IMR-90 (cell line): Measurements from ENCODE around the gene CAMTA1. TPM values are rescaled to one million over a fixed set of nuclear protein-coding genes. Genes with fewer than 3 reads are reported as not detected.

Experiments used
- ATAC-seq: fragments of 200-7000 bp; cut with Tn5 transposase; 2 replicates; pipeline ENCODE4 v1.9.1; 2020; ENCODE audit warnings: low read depth, mild to moderate bottlenecking, moderate library complexity
- BruUV-seq: library from RNA; stranded (reverse); fragments of 400-500 nt; replicated peaks from 2 replicates; lab custom pipeline; 2021; lab: Mats Ljungman, UMichigan
- CTCF ChIA-PET: fragments of 300-600 bp; formaldehyde crosslinking; extraction: SDS; loops from one replicate; lab custom pipeline; 2021; ENCODE audit warnings: antibody characterized with exemption; lab: Yijun Ruan, JAX
- POLR2A ChIA-PET: fragments of 300-600 bp; sonication (Branson Sonifier 250); formaldehyde crosslinking; loops from one replicate; lab custom pipeline; 2022; ENCODE audit warnings: antibody characterized with exemption; ENCODE audit not compliant: unreplicated experiment; lab: Charles Lee
- DNase-seq: peaks from one replicate; pipeline ENCODE4 v3.0.0; 2013
- H2AFZ ChIP-seq: replicated peaks from 2 replicates; pipeline ENCODE3; 2013; ENCODE audit warnings: low read length, mild to moderate bottlenecking; ENCODE audit not compliant: poor library complexity
- H2AK5ac ChIP-seq: 2 replicates; pipeline ENCODE4 v1.6.1; 2013; ENCODE audit warnings: low read depth, low read length, inconsistent platforms
- H2AK9ac ChIP-seq: replicated peaks from 2 replicates; pipeline ENCODE3; 2013; ENCODE audit warnings: mild to moderate bottlenecking, low read depth, low read length, moderate library complexity; ENCODE audit not compliant: poor library complexity
- H2BK120ac ChIP-seq: 2 replicates; pipeline ENCODE4 v1.6.1; 2013; ENCODE audit warnings: low read depth, low read length, inconsistent platforms
- H2BK15ac ChIP-seq: 3 replicates; pipeline ENCODE4 v1.6.1; 2013; ENCODE audit warnings: low read depth, low read length, inconsistent platforms
- H2BK20ac ChIP-seq: 2 replicates; pipeline ENCODE4 v1.6.1; 2013; ENCODE audit warnings: low read depth, mild to moderate bottlenecking, inconsistent platforms, low read length, moderate library complexity
- H2BK5ac ChIP-seq: 2 replicates; pipeline ENCODE4 v1.6.1; 2013; ENCODE audit warnings: mild to moderate bottlenecking, low read depth, low read length, inconsistent platforms; ENCODE audit not compliant: poor library complexity, severe bottlenecking
- H3K14ac ChIP-seq: replicated peaks from 2 replicates; pipeline ENCODE4 v1.6.1; 2013; ENCODE audit warnings: low read depth, low read length, inconsistent platforms
- H3K18ac ChIP-seq: 2 replicates; pipeline ENCODE4 v1.6.1; 2013; ENCODE audit warnings: low read depth, low read length, control low read depth
- H3K23ac ChIP-seq: 2 replicates; pipeline ENCODE4 v1.6.1; 2013; ENCODE audit warnings: low read depth, low read length, inconsistent platforms
- H3K27ac ChIP-seq: 2 replicates; pipeline ENCODE4 v1.5.1; 2013; ENCODE audit warnings: mild to moderate bottlenecking, control low read depth, low read length; ENCODE audit not compliant: insufficient read depth
- H3K27me3 ChIP-seq: 2 replicates; pipeline ENCODE4 v1.6.1; 2013; ENCODE audit warnings: low read length; ENCODE audit not compliant: control insufficient read depth, insufficient read depth
- H3K36me3 ChIP-seq: 2 replicates; pipeline ENCODE4 v1.6.1; 2013; ENCODE audit warnings: low read length, mixed read lengths; ENCODE audit not compliant: control insufficient read depth, insufficient read depth
- H3K4ac ChIP-seq: 2 replicates; pipeline ENCODE4 v1.6.1; 2013; ENCODE audit warnings: low read depth, low read length, inconsistent platforms
- H3K4me1 ChIP-seq: 2 replicates; pipeline ENCODE4 v1.6.1; 2013; ENCODE audit warnings: low read length, mixed read lengths; ENCODE audit not compliant: control insufficient read depth, insufficient read depth
- H3K4me2 ChIP-seq: 2 replicates; pipeline ENCODE4 v1.6.1; 2013; ENCODE audit warnings: low read depth, mild to moderate bottlenecking, control low read depth, low read length, moderate library complexity
- H3K4me3 ChIP-seq: 2 replicates; pipeline ENCODE4 v1.5.1; 2013; ENCODE audit warnings: low read depth, mild to moderate bottlenecking, control low read depth, low read length, moderate library complexity; ENCODE audit not compliant: insufficient read depth
- H3K56ac ChIP-seq: 2 replicates; pipeline ENCODE4 v1.6.1; 2013; ENCODE audit warnings: low read length, inconsistent platforms; ENCODE audit not compliant: insufficient read depth; ENCODE audit errors: extremely low read depth
- H3K79me1 ChIP-seq, 2 experiments: 2 replicates each; pipeline ENCODE4 v1.6.1; 2013; ENCODE audit warnings: low read length in 2 of 2, inconsistent platforms in 1 of 2, low read depth in 1 of 2
- H3K9ac ChIP-seq: 2 replicates; pipeline ENCODE4 v1.6.1; 2013; ENCODE audit warnings: low read depth, low read length, control low read depth
- H3K9me1 ChIP-seq: 2 replicates; pipeline ENCODE4 v1.6.1; 2013; ENCODE audit warnings: low read length, inconsistent platforms; ENCODE audit not compliant: insufficient read depth
- H3K9me3 ChIP-seq: 2 replicates; pipeline ENCODE4 v1.6.1; 2013; ENCODE audit warnings: low read length; ENCODE audit not compliant: control insufficient read depth, insufficient read depth
- H4K20me1 ChIP-seq: 2 replicates; pipeline ENCODE4 v1.6.1; 2013; ENCODE audit warnings: low read length, inconsistent platforms; ENCODE audit not compliant: insufficient read depth
- H4K5ac ChIP-seq: 2 replicates; pipeline ENCODE4 v1.6.1; 2013; ENCODE audit warnings: mild to moderate bottlenecking, low read depth, low read length, control low read depth
- H4K8ac ChIP-seq, 2 experiments: 2 replicates each; pipeline ENCODE4 v1.6.1; 2013; ENCODE audit warnings: low read depth in 2 of 2, low read length in 2 of 2, control low read depth in 1 of 2, inconsistent platforms in 1 of 2
- H4K91ac ChIP-seq: 2 replicates; pipeline ENCODE4 v1.6.1; 2013; ENCODE audit warnings: low read depth, low read length, inconsistent platforms; ENCODE audit not compliant: insufficient read depth
- BHLHE40 ChIP-seq: fragments of 150-350 bp; IDR thresholded peaks from 2 replicates; pipeline ENCODE4 v1.6.1; 2016; ENCODE audit warnings: mild to moderate bottlenecking, low read depth, low read length
- MXI1 ChIP-seq: IDR thresholded peaks from 2 replicates; pipeline ENCODE4 v1.6.1; 2012; ENCODE audit warnings: low read depth, mild to moderate bottlenecking, low read length, moderate library complexity, borderline replicate concordance
- USF2 ChIP-seq: fragments of 150-350 bp; IDR thresholded peaks from 2 replicates; pipeline ENCODE4 v1.6.1; 2017; ENCODE audit warnings: mild to moderate bottlenecking, antibody characterized with exemption, low read length, low read depth
- WGBS, 2 experiments: methylation state at CpG; one replicate each; pipeline versions ENCODE4 v1.1.5 to v1.1.7; 2013; ENCODE audit warnings: missing lambda C conversion rate in 2 of 2; ENCODE audit not compliant: insufficient read length in 1 of 2; ENCODE audit errors: extremely low coverage in 2 of 2; 5-methylcytosine and 5-hydroxymethylcytosine counted together
- dilution Hi-C: fragments of 300-500 bp; cut with HindIII; formaldehyde crosslinking; loops from one replicate; pipeline ENCODE4 v1.14.3; 2018; ENCODE audit warnings: low sequenced_read_pairs; ENCODE audit not compliant: unreplicated experiment
- in situ Hi-C: fragments of 300-500 bp; cut with MboI; formaldehyde crosslinking; loops from 3 replicates; pipeline ENCODE4 v1.14.3; 2019; ENCODE audit warnings: low sequenced_read_pairs, inconsistent platforms, mixed read lengths
- intact Hi-C: fragments of 100-400 bp; cut with micrococcal nuclease; formaldehyde crosslinking; loops from 2 replicates; pipeline ENCODE4 v1.10.0; 2022
- polyA plus RNA-seq, 3 experiments: library from polyadenylated mRNA; depleted of rRNA; stranded (reverse); fragments of >200 nt; gene quantifications; 2 replicates each; pipeline ENCODE4 v1.2.3, GENCODE V29; 2012; ENCODE audit warnings: low replicate concordance in 1 of 3
- total RNA-seq: library from RNA; depleted of rRNA; stranded (reverse); fragments of >200 nt; gene quantifications from 2 replicates; pipeline ENCODE4 v1.2.3, GENCODE V29; 2012

Gene CAMTA1
- total and polyA plus RNA-seq, 2 of the 4 experiments (the other 2 are of a cell fraction): 35.5 to 74.3 TPM

- peak; percentile 45 for DNase-seq
- H3K79me1 ChIP-seq: peaks cover 18 to 58% of the 10 kb centered on the region in 2 experiments
- peak overlapping the region; percentile 37 to 55; a peak in 2 of 4 replicates for H4K8ac ChIP-seq
- ChIA-PET POLR2A (no interaction called here), CTCF (interaction anchor here (0.6 to 1.4 kb wide), 5 partner anchors 9 to 152 kb away, joined by 3 to 8 read pairs (median 3); no protein-coding TSS in a partner anchor)
- no TSS peak for BruUV-seq
- H2AK9ac ChIP-seq: no peak overlapping the region
- WGBS, 2 experiments: no CpG with 5 or more reads among the region's 5 CpGs
- no peak overlapping the region for H3K9ac ChIP-seq
- 0 out of 2 replicates have a peak overlapping the region, but pooled peaks have one; percentile 20 for H2BK20ac ChIP-seq
- no peak overlapping the region for H4K5ac ChIP-seq
- no peaks in the 10 kb centered on the region for H3K9me3 ChIP-seq
- dilution Hi-C loops (no loop called here), in situ Hi-C loops (no loop called here), intact Hi-C loops (loop anchor here (5.0 kb wide), 1 partner anchor 70 kb away; no protein-coding TSS in a partner anchor)
- peaks cover 10% of the 10 kb centered on the region for H3K9me1 ChIP-seq
- H3K14ac ChIP-seq: no peak overlapping the region
- H3K23ac ChIP-seq: no peak overlapping the region
- H2BK5ac ChIP-seq: peak overlapping the region; percentile 0
- H3K27me3 ChIP-seq: no peaks in the 10 kb centered on the region
- no peak overlapping the region for H2AFZ ChIP-seq
- H2BK120ac ChIP-seq: peak overlapping the region; percentile 9; the same call in 1 of the 2 replicates
- H3K4ac ChIP-seq: 0 out of 2 replicates have a peak overlapping the region, but pooled peaks have one; percentile 46
- H3K56ac ChIP-seq: no peak overlapping the region
- no peak for ATAC-seq
- no peak overlapping the region for H3K18ac ChIP-seq
- H3K27ac ChIP-seq: no peak overlapping the region
- peak overlapping the region; percentile 51; the same call in 1 of the 3 replicates for H2BK15ac ChIP-seq
- no peak overlapping the region for H4K91ac ChIP-seq
- H3K36me3 ChIP-seq: peaks cover 14% of the 10 kb centered on the region
- peak overlapping the region; percentile 28; the same call in 1 of the 2 replicates for H2AK5ac ChIP-seq
- TF ChIP-seq MXI1 (0 out of 2 replicates have a peak, but pooled peaks have one; percentile 19), USF2 (no peak), BHLHE40 (no peak)
- no peak overlapping the region for H3K4me3 ChIP-seq
- H4K20me1 ChIP-seq: no peaks in the 10 kb centered on the region
- H3K4me2 ChIP-seq: peak overlapping the region; percentile 54; the same call in 1 of the 2 replicates
- H3K4me1 ChIP-seq: peaks cover 19% of the 10 kb centered on the region
Observed at GRCh38 chr1:6872573-6873261, 87.5 kb downstream of the CAMTA1 start.
